ENCODE measurements around the gene INIP. TPM values are rescaled to one million over a fixed set of nuclear protein-coding genes. Genes with fewer than 3 reads are reported as not detected.

INIP gene
- total and polyA plus RNA-seq, 2 experiments from 2014 or later: 16.7 to 30.4 TPM

GRCh38 chr9:112750016-112750763 lies 32.3 kb upstream of the INIP start, which contains the start of gene SNX30:
SNX30 (plus strand) TSS chr9:112750760; CDS start chr9:112751002, 242 bp downstream.
- Histone ChIP-seq H3F3A (replicated peaks; ENCODE audit: low read depth) (peaks cover 10% of the 10 kb centered on the region; the same call in 1 of the 2 replicates), H3K79me2 (replicated peaks; ENCODE audit: insufficient read depth) (no peaks in the 10 kb centered on the region; the same call in 1 of the 2 replicates), H3K4me2 (peak within 1 kb of the TSS; percentile 96), H4K20me1 (replicated peaks; ENCODE audit: insufficient read depth) (peaks cover 3% of the 10 kb centered on the region; the same call in 1 of the 2 replicates), H3K27me3 (ENCODE audit: insufficient read depth) (peaks cover 12% of the 10 kb centered on the region), H3K36me3 (ENCODE audit: insufficient read depth) (no peaks in the 10 kb centered on the region), H3K27ac (ENCODE audit: low read depth) (no peak within 1 kb of the TSS; the same call in 1 of the 2 replicates), H3K4me3 (peak within 1 kb of the TSS; percentile 84), H2AFZ (peak within 1 kb of the TSS; percentile 100), H3K4me1 (ENCODE audit: insufficient read depth) (peaks cover 12% of the 10 kb centered on the region), H3K9me2 (ENCODE audit: insufficient read depth) (no peaks in the 10 kb centered on the region)
- DNase-seq (ENCODE audit: low spot score) (peak; percentile 87), ATAC-seq (peak; percentile 67)
- Mint-ChIP-seq H3K27ac (peak within 1 kb of the TSS; percentile 43; the same call in 1 of the 2 replicates), H3K9me3 (no peaks in the 10 kb centered on the region), H3K4me3 (peak within 1 kb of the TSS; percentile 94), H3K36me3 (ENCODE audit: low read depth) (no peaks in the 10 kb centered on the region; the same call in 2 of the 3 replicates), H3K27me3 (ENCODE audit: insufficient read depth, low read depth, poor library complexity) (peaks cover 10% of the 10 kb centered on the region), H3K4me1 (peaks cover 21% of the 10 kb centered on the region)
- no peak for TF ChIP-seq JUNB (IDR thresholded peaks at IDR 0.05; ENCODE audit: unreplicated experiment)
- TF ChIP-seq POLR2AphosphoS5 (IDR thresholded peaks at IDR 0.05; ENCODE audit: low read depth): peak; percentile 91

- Mint-ChIP-seq H3K4me3 (no peak overlapping the region), H3K27ac (no peak overlapping the region)
- no peak for ATAC-seq
Observed at GRCh38 chr9:112747094-112747493, 29.2 kb upstream of the INIP start.

More at GRCh38 chr9:112747094-112747493, 29.2 kb upstream of the INIP start:
- peaks cover 12% of the 10 kb centered on the region for H3K27me3 ChIP-seq (ENCODE audit: insufficient read depth)
- H3K36me3 ChIP-seq (ENCODE audit: insufficient read depth): no peaks in the 10 kb centered on the region
- H3K9me2 ChIP-seq (ENCODE audit: insufficient read depth): no peaks in the 10 kb centered on the region
- Mint-ChIP-seq H3K9me3 (no peaks in the 10 kb centered on the region), H3K27me3 (ENCODE audit: insufficient read depth, low read depth, poor library complexity) (peaks cover 11% of the 10 kb centered on the region), H3K4me1 (peaks cover 19% of the 10 kb centered on the region), H3K36me3 (ENCODE audit: low read depth) (no peaks in the 10 kb centered on the region; the same call in 2 of the 3 replicates)
- no peak overlapping the region for H3K4me3 ChIP-seq
- TF ChIP-seq EZH2phosphoT487 (IDR thresholded peaks at IDR 0.05; ENCODE audit: unreplicated experiment) (no peak), CREB1 (CRISPR knock-in tag; IDR thresholded peaks at IDR 0.05; ENCODE audit: low read depth) (no peak), CTCF (conservative IDR thresholded peaks at IDR 0.05; ENCODE audit: low read depth in 2 of 2) (no peak), POLR2AphosphoS5 (IDR thresholded peaks at IDR 0.05; ENCODE audit: low read depth) (no peak), NANOG (IDR thresholded peaks at IDR 0.05; ENCODE audit: borderline replicate concordance) (no peak), ETS1 (IDR thresholded peaks at IDR 0.05) (no peak), ZNF331 (CRISPR knock-in tag; IDR thresholded peaks at IDR 0.05; ENCODE audit: low read depth) (no peak), REST (IDR thresholded peaks at IDR 0.05; ENCODE audit: unreplicated experiment) (no peak)
- no peaks in the 10 kb centered on the region for H3K79me2 ChIP-seq (replicated peaks; ENCODE audit: insufficient read depth)
- H3K27ac ChIP-seq (ENCODE audit: low read depth): no peak overlapping the region
- H3F3A ChIP-seq (replicated peaks; ENCODE audit: low read depth): peaks cover 10% of the 10 kb centered on the region; the same call in 1 of the 2 replicates
- peaks cover 11% of the 10 kb centered on the region for H3K4me1 ChIP-seq (ENCODE audit: insufficient read depth)
- no peak overlapping the region for H3K4me2 ChIP-seq
- no peak for DNase-seq (ENCODE audit: low spot score)
- H4K20me1 ChIP-seq (replicated peaks; ENCODE audit: insufficient read depth): no peaks in the 10 kb centered on the region; the same call in 1 of the 2 replicates
- H2AFZ ChIP-seq: no peak overlapping the region

Data from GM23338 (cell line).